Lower leg skin (tissue), 4 donors: Measurements from ENCODE around the gene MCTP1. TPM values are rescaled to one million over a fixed set of nuclear protein-coding genes. Genes with fewer than 3 reads are reported as not detected.

Experiments
- DNase-seq, 2 donors: peaks; one replicate each; pipeline ENCODE4 v3.0.0-alpha.2; 2019; ENCODE audit warnings: low spot score in 2 of 2
- H3K4me3 ChIP-seq: fragments of 200-600 bp; sonication (generic); 2 replicates; pipeline ENCODE4 v1.5.1; 2017; ENCODE audit warnings: mild to moderate bottlenecking, low read depth; ENCODE audit not compliant: poor library complexity, severe bottlenecking
- CTCF ChIP-seq, 3 donors: fragments of 450-650 bp; IDR thresholded peaks; one replicate each; pipeline ENCODE4 v1.5.1; 2016; ENCODE audit warnings: antibody characterized with exemption in 3 of 3, mild to moderate bottlenecking in 3 of 3, moderate library complexity in 2 of 3
- POLR2A ChIP-seq, 2 donors: fragments of 450-650 bp; IDR thresholded peaks; one replicate each; pipeline ENCODE4 v1.6.1; 2016 to 2017; ENCODE audit warnings: antibody characterized with exemption in 2 of 2, mild to moderate bottlenecking in 1 of 2, moderate library complexity in 1 of 2
- WGBS, 2 donors: methylation state at CpG; one replicate each; pipeline ENCODE4 v1.1.5; 2018; 5-methylcytosine and 5-hydroxymethylcytosine counted together
- intact Hi-C: fragments of 100-400 bp; cut with DNase I; formaldehyde crosslinking; loops from one replicate; pipeline ENCODE4 v1.15.0; 2023; ENCODE audit warnings: low total_unique reads
- total RNA-seq, 4 donors: library from RNA; depleted of rRNA; stranded (reverse); fragments of >200 nt; gene quantifications; one replicate each; pipeline ENCODE4 v1.1.0, GENCODE V29; 2016

Gene MCTP1
- total RNA-seq, 4 donors from 2014 or later: 6.3 to 36.5 (median 9.8) TPM

GRCh38 chr5:94983861-94984535 lies 300.9 kb downstream of the MCTP1 start:
- intact Hi-C loops: no loop called here
- 48 to 62% methylated on average over 4 of the region's 4 CpGs for WGBS, 2 donors
- no peak overlapping the region for H3K4me3 ChIP-seq
- no peak for DNase-seq
- TF ChIP-seq POLR2A (IDR thresholded peaks at IDR 0.05) (no peak), CTCF (IDR thresholded peaks at IDR 0.05) (no peak)

GRCh38 chr5:94977437-94977836 lies 307.5 kb downstream of the MCTP1 start:
- intact Hi-C loops: no loop called here
- 0 to 17% methylated on average over 2 of the region's 2 CpGs for WGBS, 2 donors
- TF ChIP-seq CTCF (IDR thresholded peaks at IDR 0.05): no peak
- no peak for TF ChIP-seq POLR2A (IDR thresholded peaks at IDR 0.05)
- no peak overlapping the region for H3K4me3 ChIP-seq
- no peak for DNase-seq

DNA sequence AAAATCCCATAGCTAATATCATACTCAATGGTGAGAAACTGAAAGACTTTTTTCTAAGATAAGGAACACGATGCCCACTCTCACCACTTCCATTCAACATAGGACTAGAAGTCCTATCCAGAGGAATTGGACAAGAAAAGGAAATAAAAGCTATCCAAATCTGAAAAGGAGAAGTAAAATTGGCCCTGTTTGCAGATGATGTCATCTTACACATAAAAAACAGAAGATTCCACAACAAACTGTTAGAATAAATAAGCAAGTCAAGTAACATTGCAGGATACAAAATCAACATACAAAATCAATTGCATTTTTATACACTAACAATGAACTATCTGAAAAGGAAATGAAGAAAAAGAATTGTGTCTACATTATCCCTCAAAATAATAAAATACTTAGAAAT lies 308.0 kb downstream of the MCTP1 start:
- WGBS, 2 donors: 81 to 84% methylated on average over 1 of the region's 1 CpG
- TF ChIP-seq CTCF (IDR thresholded peaks at IDR 0.05) (no peak), POLR2A (IDR thresholded peaks at IDR 0.05) (no peak)
- DNase-seq: no peak
- intact Hi-C loops: no loop called here
- no peak overlapping the region for H3K4me3 ChIP-seq

DNA sequence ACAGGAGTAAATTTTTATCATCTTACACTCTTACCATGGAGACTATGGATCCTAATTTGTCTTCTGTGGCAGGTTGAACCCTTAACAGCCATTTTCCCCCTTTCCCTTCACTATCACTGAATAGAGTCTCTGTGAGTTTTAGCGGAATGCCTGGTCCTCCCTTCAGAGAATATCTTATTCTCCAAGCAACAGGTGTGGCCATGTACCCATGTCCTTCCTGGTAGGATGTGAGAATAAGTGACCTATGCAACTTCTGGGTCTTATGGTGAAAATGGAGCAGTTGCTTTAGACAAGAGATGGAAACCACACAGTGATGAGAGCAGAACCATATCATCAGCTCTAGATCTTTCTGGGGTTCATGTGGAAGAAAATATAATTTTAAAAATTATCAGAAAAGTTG lies 312.6 kb downstream of the MCTP1 start:
- H3K4me3 ChIP-seq: no peak overlapping the region
- TF ChIP-seq CTCF (IDR thresholded peaks at IDR 0.05) (no peak), POLR2A (IDR thresholded peaks at IDR 0.05) (no peak)
- WGBS, 2 donors: 94 to 95% methylated on average over 1 of the region's 1 CpG
- no peak for DNase-seq
- intact Hi-C loops: no loop called here

- DNase-seq: no peak
- no peak overlapping the region for H3K4me3 ChIP-seq
- WGBS, 2 donors: 37% methylated on average over 3 of the region's 3 CpGs
- intact Hi-C loops: no loop called here
- TF ChIP-seq CTCF (IDR thresholded peaks at IDR 0.05) (no peak), POLR2A (IDR thresholded peaks at IDR 0.05) (no peak)
These were observed 315.7 kb downstream of the MCTP1 start for GRCh38 chr5:94969174-94969573.
